ENCODE measurements around the gene NAPA. TPM values are rescaled to one million over a fixed set of nuclear protein-coding genes. Genes with fewer than 3 reads are reported as not detected.
A peak's percentile ranks its signal among the peaks of the same experiment; 100 is the strongest.

NAPA gene
- total and polyA plus RNA-seq, 2 of the 13 experiments (the other 11 are each of a cell fraction or from before 2014, with no cell fraction given), result 32.6 to 65.9 TPM

DNA sequence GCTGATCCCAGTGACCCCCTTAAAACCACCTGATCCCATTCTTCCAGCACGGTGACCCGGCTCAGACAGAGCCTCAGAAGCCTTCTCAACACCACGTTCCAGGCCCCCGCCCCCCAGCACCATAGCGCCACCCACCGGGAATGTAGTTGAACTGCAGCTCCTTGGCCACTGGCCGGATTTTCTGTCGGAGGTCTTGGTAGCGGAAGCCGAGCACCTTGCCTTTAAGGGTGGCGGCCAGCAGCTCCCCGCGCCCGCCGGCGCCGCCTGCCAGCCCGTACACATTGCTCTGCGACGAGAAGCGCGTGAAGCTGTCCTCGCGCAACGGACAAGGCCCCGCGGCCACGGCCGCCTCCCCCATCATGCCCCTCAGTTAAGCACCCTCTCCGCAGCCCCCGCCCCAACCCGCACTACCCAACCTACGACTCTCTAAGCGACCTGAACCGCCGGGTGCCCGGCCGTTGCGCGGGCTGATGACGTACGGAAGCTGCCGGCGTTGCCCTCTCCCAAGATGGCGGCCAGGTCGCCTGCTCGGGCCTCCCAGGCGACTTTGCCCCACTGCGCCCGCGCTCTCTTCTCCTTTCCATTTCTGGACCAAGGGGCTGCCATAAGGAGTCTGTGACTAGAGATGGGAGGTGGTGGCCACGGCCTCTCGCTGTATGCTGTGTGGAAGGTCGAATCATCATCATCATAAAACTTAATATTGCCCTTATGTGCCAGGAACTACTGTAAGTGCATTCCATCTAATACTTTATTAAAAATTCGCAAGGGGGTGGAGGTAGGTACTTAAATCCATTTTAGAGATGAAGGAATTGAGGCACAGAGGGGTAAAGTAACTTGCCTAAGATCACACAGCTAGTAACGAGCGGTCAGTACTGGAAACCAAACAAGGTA is 30.8 kb downstream of the NAPA start, which contains the start of gene KPTN (continued):
- TF ChIP-seq SOX6 (IDR thresholded peaks at IDR 0.05), result no peak
- peak; percentile 63 for TF ChIP-seq SOX6 (CRISPR knock-in tag; IDR thresholded peaks at IDR 0.05)
- TF ChIP-seq THAP9 (CRISPR knock-in tag; IDR thresholded peaks at IDR 0.05; ENCODE audit: borderline replicate concordance), result peak; percentile 77; the same call in 1 of the 2 replicates
- TF ChIP-seq STAT5B (CRISPR knock-in tag; IDR thresholded peaks at IDR 0.05), result no peak
- TF ChIP-seq ZNF335 (CRISPR knock-in tag; IDR thresholded peaks at IDR 0.05), result peak; percentile 62; the same call in 1 of the 2 replicates
- TF ChIP-seq, protein P1, sequence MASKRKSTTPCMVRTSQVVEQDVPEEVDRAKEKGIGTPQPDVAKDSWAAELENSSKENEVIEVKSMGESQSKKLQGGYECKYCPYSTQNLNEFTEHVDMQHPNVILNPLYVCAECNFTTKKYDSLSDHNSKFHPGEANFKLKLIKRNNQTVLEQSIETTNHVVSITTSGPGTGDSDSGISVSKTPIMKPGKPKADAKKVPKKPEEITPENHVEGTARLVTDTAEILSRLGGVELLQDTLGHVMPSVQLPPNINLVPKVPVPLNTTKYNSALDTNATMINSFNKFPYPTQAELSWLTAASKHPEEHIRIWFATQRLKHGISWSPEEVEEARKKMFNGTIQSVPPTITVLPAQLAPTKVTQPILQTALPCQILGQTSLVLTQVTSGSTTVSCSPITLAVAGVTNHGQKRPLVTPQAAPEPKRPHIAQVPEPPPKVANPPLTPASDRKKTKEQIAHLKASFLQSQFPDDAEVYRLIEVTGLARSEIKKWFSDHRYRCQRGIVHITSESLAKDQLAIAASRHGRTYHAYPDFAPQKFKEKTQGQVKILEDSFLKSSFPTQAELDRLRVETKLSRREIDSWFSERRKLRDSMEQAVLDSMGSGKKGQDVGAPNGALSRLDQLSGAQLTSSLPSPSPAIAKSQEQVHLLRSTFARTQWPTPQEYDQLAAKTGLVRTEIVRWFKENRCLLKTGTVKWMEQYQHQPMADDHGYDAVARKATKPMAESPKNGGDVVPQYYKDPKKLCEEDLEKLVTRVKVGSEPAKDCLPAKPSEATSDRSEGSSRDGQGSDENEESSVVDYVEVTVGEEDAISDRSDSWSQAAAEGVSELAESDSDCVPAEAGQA (IDR thresholded peaks at IDR 0.05; ENCODE audit: low read depth), result peak; percentile 96
- TF ChIP-seq, protein P1 (CRISPR knock-in tag; IDR thresholded peaks at IDR 0.05; ENCODE audit: borderline replicate concordance), result no peak
- TF ChIP-seq TFAP4 (IDR thresholded peaks at IDR 0.05; ENCODE audit: borderline replicate concordance, low read depth), result no peak
- no peak for TF ChIP-seq TCF7 (IDR thresholded peaks at IDR 0.05; ENCODE audit: low read depth)
- peak; percentile 65; the same call in 1 of the 2 replicates for TF ChIP-seq KDM5B (CRISPR knock-in tag; IDR thresholded peaks at IDR 0.05; ENCODE audit: borderline replicate concordance)
- TF ChIP-seq HHEX (CRISPR knock-in tag; IDR thresholded peaks at IDR 0.05), result no peak
- TF ChIP-seq, protein P2, sequence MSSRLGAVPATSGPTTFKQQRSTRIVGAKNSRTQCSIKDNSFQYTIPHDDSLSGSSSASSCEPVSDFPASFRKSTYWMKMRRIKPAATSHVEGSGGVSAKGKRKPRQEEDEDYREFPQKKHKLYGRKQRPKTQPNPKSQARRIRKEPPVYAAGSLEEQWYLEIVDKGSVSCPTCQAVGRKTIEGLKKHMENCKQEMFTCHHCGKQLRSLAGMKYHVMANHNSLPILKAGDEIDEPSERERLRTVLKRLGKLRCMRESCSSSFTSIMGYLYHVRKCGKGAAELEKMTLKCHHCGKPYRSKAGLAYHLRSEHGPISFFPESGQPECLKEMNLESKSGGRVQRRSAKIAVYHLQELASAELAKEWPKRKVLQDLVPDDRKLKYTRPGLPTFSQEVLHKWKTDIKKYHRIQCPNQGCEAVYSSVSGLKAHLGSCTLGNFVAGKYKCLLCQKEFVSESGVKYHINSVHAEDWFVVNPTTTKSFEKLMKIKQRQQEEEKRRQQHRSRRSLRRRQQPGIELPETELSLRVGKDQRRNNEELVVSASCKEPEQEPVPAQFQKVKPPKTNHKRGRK (CRISPR knock-in tag; IDR thresholded peaks at IDR 0.05), result no peak
- peak; percentile 64; the same call in 1 of the 2 replicates for TF ChIP-seq MXD1 (CRISPR knock-in tag; IDR thresholded peaks at IDR 0.05)
- TF ChIP-seq ZKSCAN8 (CRISPR knock-in tag; IDR thresholded peaks at IDR 0.05; ENCODE audit: borderline replicate concordance), result 0 out of 2 replicates have a peak, but pooled peaks have one; percentile 20
- TF ChIP-seq GATAD1 (CRISPR knock-in tag; IDR thresholded peaks at IDR 0.05), result peak; percentile 90
- TF ChIP-seq TAF15 (IDR thresholded peaks at IDR 0.05; ENCODE audit: low read depth, low read length, poor library complexity, severe bottlenecking), result no peak
- TF ChIP-seq ZNF607 (CRISPR knock-in tag; IDR thresholded peaks at IDR 0.05; ENCODE audit: borderline replicate concordance), result peak; percentile 73; the same call in 1 of the 2 replicates
